Fibroblast of lung (primary cell): ENCODE results near the gene KRT33A. TPM values are rescaled to one million over a fixed set of nuclear protein-coding genes. Genes with fewer than 3 reads are reported as not detected.

ENCODE experiments used
- DNase-seq, 2 donors: peaks; one replicate each; pipeline versions ENCODE4 v3.0.0 to v3.0.0-alpha.2; 2010; ENCODE audit warnings: low read depth in 2 of 2
- H2AFZ ChIP-seq: 2 replicates; pipeline ENCODE4 v1.5.1; 2012; ENCODE audit warnings: low read length, control low read depth, inconsistent platforms
- H3K27ac ChIP-seq: 2 replicates; pipeline ENCODE4 v1.5.1; 2011; ENCODE audit warnings: low read length, control low read depth; ENCODE audit not compliant: insufficient read depth
- H3K27me3 ChIP-seq: 2 replicates; pipeline ENCODE4 v1.5.1; 2011; ENCODE audit warnings: mild to moderate bottlenecking, low read length; ENCODE audit not compliant: control insufficient read depth, insufficient read depth
- H3K36me3 ChIP-seq: 2 replicates; pipeline ENCODE4 v1.5.1; 2011; ENCODE audit warnings: low read length; ENCODE audit not compliant: control insufficient read depth, insufficient read depth
- H3K4me1 ChIP-seq: 2 replicates; pipeline ENCODE4 v1.5.1; 2011; ENCODE audit warnings: low read length; ENCODE audit not compliant: control insufficient read depth, insufficient read depth; ENCODE audit errors: extremely low read depth
- H3K4me2 ChIP-seq: 2 replicates; pipeline ENCODE4 v1.5.1; 2011; ENCODE audit warnings: low read length, control low read depth; ENCODE audit not compliant: insufficient read depth; ENCODE audit errors: extremely low read depth
- H3K4me3 ChIP-seq, 4 experiments: fragments of 200-600 bp in 1 of 4; sonication (generic) in 1 of 4; replicated peaks in 1 of 4; 2 replicates each; pipeline ENCODE4 v1.5.1; 2011 to 2016; ENCODE audit warnings: low read length in 4 of 4, low read depth in 3 of 4, mild to moderate bottlenecking in 3 of 4, control low read depth in 2 of 4, inconsistent platforms in 1 of 4, mixed read lengths in 1 of 4; ENCODE audit not compliant: insufficient read depth in 1 of 4; ENCODE audit errors: control extremely low read depth in 1 of 4
- H3K79me2 ChIP-seq: 2 replicates; pipeline ENCODE4 v1.5.1; 2012; ENCODE audit warnings: mild to moderate bottlenecking, low read length, inconsistent platforms; ENCODE audit not compliant: control insufficient read depth, insufficient read depth
- H3K9ac ChIP-seq: 2 replicates; pipeline ENCODE4 v1.5.1; 2011; ENCODE audit warnings: mild to moderate bottlenecking, low read length, control low read depth; ENCODE audit not compliant: insufficient read depth
- H3K9me3 ChIP-seq: 2 replicates; pipeline ENCODE4 v1.5.1; 2012; ENCODE audit warnings: low read depth, low read length; ENCODE audit not compliant: control insufficient read depth, insufficient read depth
- H4K20me1 ChIP-seq: 2 replicates; pipeline ENCODE4 v1.5.1; 2011; ENCODE audit warnings: low read length; ENCODE audit not compliant: control insufficient read depth, insufficient read depth; ENCODE audit errors: extremely low read depth
- CTCF ChIP-seq, 2 donors: IDR thresholded peaks in 1 of 2; conservative IDR thresholded peaks in 1 of 2; 1 replicate in 1 of 2; 2 replicates in 1 of 2; pipeline ENCODE4 v1.5.1; 2011 to 2012; ENCODE audit warnings: low read length in 2 of 2, control low read depth in 1 of 2, inconsistent platforms in 1 of 2, low read depth in 1 of 2, mild to moderate bottlenecking in 1 of 2
- EZH2 ChIP-seq: IDR thresholded peaks from 2 replicates; pipeline ENCODE4 v1.5.1; 2012; ENCODE audit warnings: low read length, control low read depth, mild to moderate bottlenecking; ENCODE audit errors: missing control alignments
- polyA plus RNA-seq, 2 donors: library from polyadenylated mRNA; depleted of rRNA in 1 of 2; stranded (reverse) in 1 of 2; unstranded in 1 of 2; fragments of >200 nt; gene quantifications; 2 replicates each; pipeline ENCODE4 v1.2.1, GENCODE V29; 2011 to 2012; ENCODE audit warnings: missing spikeins in 1 of 2
- total RNA-seq: library from RNA; depleted of rRNA; stranded (reverse); fragments of >200 nt; gene quantifications from 2 replicates; pipeline ENCODE4 v1.2.1, GENCODE V29; 2014

Gene KRT33A
- total and polyA plus RNA-seq, 2 donors (not counting 1 experiment from before 2014, with no cell fraction given): not detected

- Histone ChIP-seq H3K4me3 (no peak overlapping the region), H3K9me3 (no peaks in the 10 kb centered on the region), H2AFZ (no peak overlapping the region), H3K27ac (no peak overlapping the region), H4K20me1 (no peaks in the 10 kb centered on the region), H3K9ac (no peak overlapping the region), H3K4me1 (peaks cover 5% of the 10 kb centered on the region), H3K36me3 (no peaks in the 10 kb centered on the region), H3K27me3 (no peaks in the 10 kb centered on the region), H3K4me2 (no peak overlapping the region), H3K79me2 (no peaks in the 10 kb centered on the region)
- TF ChIP-seq CTCF (conservative IDR thresholded peaks at IDR 0.05 in 1 of 2, IDR thresholded peaks at IDR 0.05 in 1 of 2; ENCODE audit: low read depth in 1 of 2, low read length in 2 of 2): no peak
- no peak for TF ChIP-seq EZH2
- DNase-seq: no peak
Measured at GRCh38 chr17:41326173-41327145, 24.2 kb downstream of the KRT33A start.

GRCh38 chr17:41325611-41326010, 25.0 kb downstream of the KRT33A start:
- H3K27ac ChIP-seq: no peak overlapping the region
- no peak overlapping the region for H2AFZ ChIP-seq
- no peak overlapping the region for H3K4me3 ChIP-seq
- H3K27me3 ChIP-seq: no peaks in the 10 kb centered on the region
- no peak overlapping the region for H3K9ac ChIP-seq
- H3K36me3 ChIP-seq: no peaks in the 10 kb centered on the region
- H3K4me2 ChIP-seq: no peak overlapping the region
- no peaks in the 10 kb centered on the region for H4K20me1 ChIP-seq
- TF ChIP-seq EZH2 (no peak), CTCF (conservative IDR thresholded peaks at IDR 0.05 in 1 of 2, IDR thresholded peaks at IDR 0.05 in 1 of 2; ENCODE audit: low read depth in 1 of 2, low read length in 2 of 2) (no peak)
- H3K4me1 ChIP-seq: peaks cover 5% of the 10 kb centered on the region
- no peak for DNase-seq
- no peaks in the 10 kb centered on the region for H3K79me2 ChIP-seq
- H3K9me3 ChIP-seq: no peaks in the 10 kb centered on the region

- H3K79me2 ChIP-seq: no peaks in the 10 kb centered on the region
- H3K9ac ChIP-seq: no peak overlapping the region
- no peak overlapping the region for H2AFZ ChIP-seq
- H3K27ac ChIP-seq: no peak overlapping the region
- peaks cover 5% of the 10 kb centered on the region for H3K4me1 ChIP-seq
- no peaks in the 10 kb centered on the region for H3K27me3 ChIP-seq
- no peak overlapping the region for H3K4me2 ChIP-seq
- H3K9me3 ChIP-seq: no peaks in the 10 kb centered on the region
- H3K36me3 ChIP-seq: no peaks in the 10 kb centered on the region
- no peak overlapping the region for H3K4me3 ChIP-seq
- TF ChIP-seq EZH2: no peak
- TF ChIP-seq CTCF (conservative IDR thresholded peaks at IDR 0.05 in 1 of 2, IDR thresholded peaks at IDR 0.05 in 1 of 2; ENCODE audit: low read depth in 1 of 2, low read length in 2 of 2): no peak
- no peaks in the 10 kb centered on the region for H4K20me1 ChIP-seq
- no peak for DNase-seq
Measured at GRCh38 chr17:41325126-41325525, 25.5 kb downstream of the KRT33A start.
